Activated CD8-positive, alpha-beta memory T cell treated with anti-CD3 and anti-CD28 coated beads, Interleukin-2, amount 10 ng/mL, durations not matched to agents 7 days and 5 days (primary cell): ENCODE data around the gene CHRNA4. TPM values are rescaled to one million over a fixed set of nuclear protein-coding genes. Genes with fewer than 3 reads are reported as not detected.

Experiments used
- ATAC-seq: fragments of 150-1000 bp; cut with Tn5 transposase; one replicate; pipeline ENCODE4 v1.10.0; 2021; ENCODE audit warnings: moderate library complexity
- CTCF ChIA-PET: fragments of 350-600 bp; sonication (Branson Sonifier 250); formaldehyde crosslinking; loops from one replicate; lab custom pipeline; 2021; ENCODE audit warnings: antibody characterized with exemption; lab: Charles Lee
- DNase-seq: peaks from one replicate; pipeline ENCODE4 v3.0.0-alpha.2; 2020
- H3K27ac Mint-ChIP-seq: one replicate; pipeline ENCODE4 v1.8.0; 2021; ENCODE audit warnings: mild to moderate bottlenecking, mixed read lengths
- H3K27me3 Mint-ChIP-seq: one replicate; pipeline ENCODE4 v1.8.0; 2021; ENCODE audit warnings: mixed read lengths
- H3K36me3 Mint-ChIP-seq: one replicate; pipeline ENCODE4 v1.8.0; 2021; ENCODE audit warnings: mild to moderate bottlenecking, mixed read lengths
- H3K4me1 Mint-ChIP-seq: one replicate; pipeline ENCODE4 v1.8.0; 2021; ENCODE audit warnings: mixed read lengths
- H3K4me3 Mint-ChIP-seq: one replicate; pipeline ENCODE4 v1.8.0; 2021; ENCODE audit warnings: mild to moderate bottlenecking, moderate library complexity, mixed read lengths
- H3K9me3 Mint-ChIP-seq: one replicate; pipeline ENCODE4 v1.8.0; 2022; ENCODE audit warnings: low read depth, mixed read lengths
- total RNA-seq, 2 experiments: library from RNA; stranded (reverse); gene quantifications; one replicate each; pipeline ENCODE4 v1.2.3, GENCODE V29; 2021

CHRNA4 gene
- total RNA-seq, 2 experiments from 2014 or later: not detected

- Mint-ChIP-seq H3K9me3 (no peaks in the 10 kb centered on the region), H3K36me3 (no peaks in the 10 kb centered on the region), H3K4me1 (peaks cover 4% of the 10 kb centered on the region), H3K4me3 (no peak overlapping the region), H3K27me3 (peaks cover 21% of the 10 kb centered on the region), H3K27ac (no peak overlapping the region)
- ATAC-seq: no peak
- DNase-seq: no peak
- CTCF ChIA-PET: no interaction called here
Observed at GRCh38 chr20:63322146-63322932, 38.8 kb downstream of the CHRNA4 start.

- Mint-ChIP-seq H3K4me3 (no peak overlapping the region), H3K27me3 (peaks cover 21% of the 10 kb centered on the region), H3K4me1 (no peaks in the 10 kb centered on the region), H3K36me3 (no peaks in the 10 kb centered on the region), H3K27ac (no peak overlapping the region), H3K9me3 (no peaks in the 10 kb centered on the region)
- DNase-seq (no peak), ATAC-seq (no peak)
- CTCF ChIA-PET: no interaction called here
Observed at GRCh38 chr20:63321148-63321831, 39.9 kb downstream of the CHRNA4 start.

- Mint-ChIP-seq H3K27me3 (peaks cover 21% of the 10 kb centered on the region), H3K9me3 (no peaks in the 10 kb centered on the region), H3K27ac (no peak overlapping the region), H3K36me3 (no peaks in the 10 kb centered on the region), H3K4me1 (no peaks in the 10 kb centered on the region), H3K4me3 (no peak overlapping the region)
- ATAC-seq: no peak
- DNase-seq: no peak
- CTCF ChIA-PET: no interaction called here
Observed at GRCh38 chr20:63320616-63321147, 40.5 kb downstream of the CHRNA4 start.

GRCh38 chr20:63320041-63320511 lies 41.1 kb downstream of the CHRNA4 start:
- no peaks in the 10 kb centered on the region for H3K9me3 Mint-ChIP-seq
- H3K4me1 Mint-ChIP-seq: no peaks in the 10 kb centered on the region
- peaks cover 21% of the 10 kb centered on the region for H3K27me3 Mint-ChIP-seq
- no peak for ATAC-seq
- H3K27ac Mint-ChIP-seq: no peak overlapping the region
- no peak for DNase-seq
- CTCF ChIA-PET: no interaction called here
- no peak overlapping the region for H3K4me3 Mint-ChIP-seq
- H3K36me3 Mint-ChIP-seq: no peaks in the 10 kb centered on the region

- Mint-ChIP-seq H3K4me1 (no peaks in the 10 kb centered on the region), H3K9me3 (no peaks in the 10 kb centered on the region), H3K4me3 (no peak overlapping the region), H3K27me3 (peaks cover 21% of the 10 kb centered on the region), H3K36me3 (no peaks in the 10 kb centered on the region), H3K27ac (no peak overlapping the region)
- DNase-seq (no peak), ATAC-seq (no peak)
- CTCF ChIA-PET: interaction anchor here (1.3 kb wide), 1 partner anchor 9 kb away, joined by 3 read pairs; no protein-coding TSS in a partner anchor
Observed at GRCh38 chr20:63319164-63320040, 41.7 kb downstream of the CHRNA4 start.

GRCh38 chr20:63318391-63319163 lies 42.6 kb downstream of the CHRNA4 start:
- ATAC-seq: no peak
- H3K27me3 Mint-ChIP-seq: peaks cover 13% of the 10 kb centered on the region
- no peak overlapping the region for H3K27ac Mint-ChIP-seq
- H3K9me3 Mint-ChIP-seq: no peaks in the 10 kb centered on the region
- DNase-seq: no peak
- CTCF ChIA-PET: interaction anchor here (1.3 kb wide), 1 partner anchor 8 kb away, joined by 3 read pairs; no protein-coding TSS in a partner anchor
- no peaks in the 10 kb centered on the region for H3K36me3 Mint-ChIP-seq
- no peak overlapping the region for H3K4me3 Mint-ChIP-seq
- H3K4me1 Mint-ChIP-seq: no peaks in the 10 kb centered on the region

- Mint-ChIP-seq H3K27me3 (peaks cover 4% of the 10 kb centered on the region), H3K4me1 (no peaks in the 10 kb centered on the region), H3K36me3 (no peaks in the 10 kb centered on the region), H3K27ac (no peak overlapping the region), H3K9me3 (no peaks in the 10 kb centered on the region), H3K4me3 (no peak overlapping the region)
- DNase-seq (no peak), ATAC-seq (no peak)
- CTCF ChIA-PET: interaction anchor here (1.3 kb wide), 1 partner anchor 8 kb away, joined by 3 read pairs; no protein-coding TSS in a partner anchor
Observed at GRCh38 chr20:63317601-63318291, 43.4 kb downstream of the CHRNA4 start.

- no peak overlapping the region for H3K4me3 Mint-ChIP-seq
- CTCF ChIA-PET: no interaction called here
- H3K27me3 Mint-ChIP-seq: no peaks in the 10 kb centered on the region
- H3K27ac Mint-ChIP-seq: no peak overlapping the region
- no peaks in the 10 kb centered on the region for H3K36me3 Mint-ChIP-seq
- no peak for DNase-seq
- H3K4me1 Mint-ChIP-seq: no peaks in the 10 kb centered on the region
- ATAC-seq: no peak
- no peaks in the 10 kb centered on the region for H3K9me3 Mint-ChIP-seq
Observed at GRCh38 chr20:63317061-63317460, 44.1 kb downstream of the CHRNA4 start.

GRCh38 chr20:63316502-63316921 lies 44.6 kb downstream of the CHRNA4 start:
- DNase-seq (no peak), ATAC-seq (no peak)
- Mint-ChIP-seq H3K9me3 (no peaks in the 10 kb centered on the region), H3K4me1 (no peaks in the 10 kb centered on the region), H3K36me3 (no peaks in the 10 kb centered on the region), H3K27ac (no peak overlapping the region), H3K4me3 (no peak overlapping the region), H3K27me3 (no peaks in the 10 kb centered on the region)
- CTCF ChIA-PET: no interaction called here

- Mint-ChIP-seq H3K4me3 (no peak overlapping the region), H3K27ac (no peak overlapping the region), H3K9me3 (no peaks in the 10 kb centered on the region), H3K36me3 (no peaks in the 10 kb centered on the region), H3K4me1 (no peaks in the 10 kb centered on the region), H3K27me3 (no peaks in the 10 kb centered on the region)
- no peak for ATAC-seq
- no peak for DNase-seq
- CTCF ChIA-PET: no interaction called here
Observed at GRCh38 chr20:63315731-63316491, 45.2 kb downstream of the CHRNA4 start.

- Mint-ChIP-seq H3K4me1 (no peaks in the 10 kb centered on the region), H3K27me3 (no peaks in the 10 kb centered on the region), H3K4me3 (no peak overlapping the region), H3K36me3 (no peaks in the 10 kb centered on the region), H3K27ac (no peak overlapping the region), H3K9me3 (no peaks in the 10 kb centered on the region)
- DNase-seq: no peak
- CTCF ChIA-PET: no interaction called here
- ATAC-seq: no peak
Observed at GRCh38 chr20:63315240-63315689, 45.9 kb downstream of the CHRNA4 start.
